Hematopoietic multipotent progenitor cell treated with erythropoietin and hydrocortisone succinate and interleukin-3 and kit ligand, for 17 days (in vitro differentiated cells): ENCODE data around the gene KDM4D.
"Not testable (repeated sequence)": the region's sequence is repeated elsewhere in the genome, so short reads cannot be mapped to it uniquely, and the experiment has no call there.

Source experiments
- DNase-seq: peaks from one replicate; pipeline ENCODE4 v3.0.0-alpha.2; 2015; ENCODE audit warnings: low spot score

The KDM4D gene

DNA sequence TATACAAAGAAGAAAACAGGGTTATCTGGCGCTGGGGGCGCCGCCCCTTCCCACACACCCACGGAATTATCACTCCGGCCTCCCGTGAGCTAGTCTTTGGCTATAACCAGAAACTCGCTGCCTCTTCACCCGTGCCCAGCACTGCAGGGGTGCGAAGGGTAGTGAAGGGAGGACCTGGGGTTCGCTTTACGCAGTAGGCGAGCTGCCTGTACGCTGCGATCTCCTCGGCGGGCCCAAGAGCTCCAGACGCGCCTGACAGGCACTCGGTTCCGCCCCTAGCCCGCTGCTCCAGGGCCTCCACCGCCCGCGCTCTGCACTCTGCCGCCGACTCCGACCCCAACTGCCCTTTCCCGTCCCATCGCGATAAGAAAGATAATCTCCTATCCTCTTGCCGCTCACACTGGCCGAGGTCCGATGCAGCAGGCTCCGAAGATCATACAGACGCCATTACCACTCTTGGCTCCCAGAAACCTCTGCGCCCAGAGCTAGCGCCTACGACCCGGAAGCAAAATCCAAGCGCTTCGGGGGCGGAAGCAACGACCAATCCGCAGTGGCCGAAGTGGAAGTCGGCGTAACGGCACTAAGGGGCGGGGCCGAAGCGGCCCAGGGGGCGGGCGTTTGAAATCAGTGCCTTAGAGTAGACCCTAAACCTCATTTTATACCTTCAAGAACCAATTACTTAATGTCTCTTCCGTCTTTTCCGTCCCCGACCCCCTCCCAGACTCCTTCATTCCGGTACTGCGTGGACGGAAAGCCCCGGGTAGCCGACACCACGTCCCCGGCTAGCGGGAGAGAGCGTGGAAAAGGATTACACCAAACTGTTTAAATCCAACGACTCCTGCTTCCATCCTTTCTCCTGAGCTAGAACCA, at the start of gene KDM4D, which contains the start of gene CWC15:
KDM4D (plus strand) TSS at position 611 of the 870 bp plus-strand sequence. CDS start 23,664 bp downstream, outside the sequence.
CWC15 (minus strand) TSS at position 458 of the 870 bp plus-strand sequence. CDS start 1,371 bp downstream, outside the sequence.
- DNase-seq = peak; percentile 95

DNA sequence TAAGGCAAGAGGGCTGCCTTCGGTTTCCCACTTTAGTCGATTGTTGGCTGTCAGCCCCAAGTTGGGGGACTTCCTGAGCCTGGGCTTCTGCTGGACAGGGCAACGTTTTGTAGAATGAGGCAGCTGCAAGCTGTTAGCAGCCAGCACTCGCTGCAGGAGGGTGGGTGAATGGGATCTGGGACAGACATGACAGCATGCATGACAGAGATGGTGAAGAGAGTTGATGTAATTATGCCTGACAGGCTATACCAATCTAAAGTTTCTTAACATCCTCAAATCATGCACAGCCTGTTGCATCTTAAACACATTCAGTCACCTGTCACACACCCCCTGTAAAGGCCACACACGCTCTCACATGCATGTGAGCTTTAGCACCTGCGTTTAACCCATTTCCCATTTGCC, 49.3 kb upstream of the KDM4D start:
- no peak for DNase-seq

GRCh38 chr11:94924612-94925011, 48.9 kb upstream of the KDM4D start:
- no peak for DNase-seq

- no peak for DNase-seq
Measured at GRCh38 chr11:94925422-94926270, 47.9 kb upstream of the KDM4D start.

GRCh38 chr11:94926271-94926625, 47.3 kb upstream of the KDM4D start:
- no peak for DNase-seq

DNA sequence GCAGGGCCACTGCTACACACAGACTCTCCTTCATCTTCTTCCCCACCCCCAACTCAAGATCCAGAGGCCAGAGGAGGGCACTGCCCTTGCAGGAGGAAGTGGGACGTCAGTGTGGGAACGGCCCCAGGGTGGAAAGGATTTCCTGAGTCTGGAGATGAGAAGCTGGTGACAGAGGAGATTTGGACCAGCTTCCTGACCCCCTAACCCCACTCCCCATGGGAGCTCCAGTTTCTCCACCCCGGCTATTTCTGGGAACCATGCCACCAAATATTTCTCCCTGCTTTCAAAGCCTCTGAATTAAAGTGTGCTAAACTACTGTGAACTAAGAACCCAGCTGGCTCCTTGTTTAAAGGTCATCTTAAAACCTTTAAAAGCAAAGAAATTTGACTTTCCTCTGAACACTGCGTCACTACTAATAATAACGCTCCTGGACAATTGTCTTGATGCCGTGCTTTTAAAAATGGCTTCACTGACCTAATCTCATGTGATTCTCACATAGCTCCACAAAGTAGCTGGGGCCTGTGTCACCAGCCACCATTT, 46.7 kb upstream of the KDM4D start:
- DNase-seq = no peak

DNA sequence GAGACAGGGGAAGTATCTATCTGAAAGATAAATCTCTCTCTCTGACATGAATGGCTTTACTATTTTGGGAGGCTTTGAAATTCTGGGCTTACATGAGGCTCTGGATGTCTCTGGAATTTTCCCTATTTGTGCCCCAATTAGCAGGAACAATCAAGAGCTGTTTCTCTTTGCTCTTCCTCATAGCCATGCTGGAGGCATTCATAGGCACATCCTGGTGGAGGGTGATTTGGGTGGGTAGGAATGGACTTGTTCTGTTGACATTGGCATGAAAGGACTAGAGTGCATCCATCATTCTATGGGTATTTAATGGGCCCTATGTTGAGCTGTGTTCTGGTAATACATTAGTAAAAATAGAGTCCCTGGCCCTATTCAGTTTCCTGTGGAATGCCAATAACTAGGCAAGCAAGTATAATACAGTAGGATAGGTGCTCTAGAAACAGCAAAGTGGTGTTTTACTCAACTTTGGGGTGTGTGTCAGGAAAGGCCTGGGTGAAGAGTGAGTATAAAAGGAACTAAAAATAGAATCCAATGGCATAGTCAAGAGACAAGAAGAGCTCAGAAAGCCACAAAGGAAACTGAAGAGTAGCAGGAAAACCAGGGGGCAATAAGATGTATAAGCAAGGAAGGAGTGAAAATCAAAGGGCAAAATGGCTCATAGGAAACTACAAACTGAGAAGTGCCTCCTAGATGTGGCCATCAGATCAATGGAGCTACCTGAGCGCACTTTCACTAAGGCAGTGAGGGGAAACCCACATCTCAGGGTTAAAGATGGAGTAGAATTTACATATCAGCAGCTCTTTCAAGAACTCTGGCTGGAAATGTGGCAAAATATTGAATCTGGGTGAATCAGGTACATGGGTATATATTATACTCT, 45.2 kb upstream of the KDM4D start:
- DNase-seq = no peak

GRCh38 chr11:94932072-94932471, 41.4 kb upstream of the KDM4D start:
- not testable (repeated sequence) for DNase-seq

- no peak for DNase-seq
Measured at GRCh38 chr11:94932503-94932902, 41.0 kb upstream of the KDM4D start.

- no peak for DNase-seq
Measured at GRCh38 chr11:94933223-94934130, 40.0 kb upstream of the KDM4D start.

- DNase-seq = no peak
Measured at GRCh38 chr11:94934362-94934761, 39.1 kb upstream of the KDM4D start.

DNA sequence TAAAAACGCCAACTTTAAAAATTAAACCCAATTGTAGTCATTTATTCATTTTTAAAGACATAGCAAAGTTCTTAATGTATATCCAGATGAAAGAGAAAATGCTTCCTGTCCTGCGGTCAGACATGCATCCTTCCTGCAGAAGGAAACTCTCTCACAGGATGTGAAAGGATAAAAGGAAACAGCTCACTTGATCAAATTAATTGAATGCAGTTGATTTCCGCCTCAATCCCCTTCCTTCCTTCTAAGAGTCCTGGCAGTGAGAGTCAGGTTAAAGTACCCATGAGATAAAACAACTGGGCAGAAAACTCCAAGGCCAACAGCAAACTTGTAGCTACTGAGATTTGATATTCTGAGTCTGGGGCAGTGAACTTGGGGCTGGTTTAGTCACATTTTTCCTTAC, 38.7 kb upstream of the KDM4D start:
- no peak for DNase-seq

DNA sequence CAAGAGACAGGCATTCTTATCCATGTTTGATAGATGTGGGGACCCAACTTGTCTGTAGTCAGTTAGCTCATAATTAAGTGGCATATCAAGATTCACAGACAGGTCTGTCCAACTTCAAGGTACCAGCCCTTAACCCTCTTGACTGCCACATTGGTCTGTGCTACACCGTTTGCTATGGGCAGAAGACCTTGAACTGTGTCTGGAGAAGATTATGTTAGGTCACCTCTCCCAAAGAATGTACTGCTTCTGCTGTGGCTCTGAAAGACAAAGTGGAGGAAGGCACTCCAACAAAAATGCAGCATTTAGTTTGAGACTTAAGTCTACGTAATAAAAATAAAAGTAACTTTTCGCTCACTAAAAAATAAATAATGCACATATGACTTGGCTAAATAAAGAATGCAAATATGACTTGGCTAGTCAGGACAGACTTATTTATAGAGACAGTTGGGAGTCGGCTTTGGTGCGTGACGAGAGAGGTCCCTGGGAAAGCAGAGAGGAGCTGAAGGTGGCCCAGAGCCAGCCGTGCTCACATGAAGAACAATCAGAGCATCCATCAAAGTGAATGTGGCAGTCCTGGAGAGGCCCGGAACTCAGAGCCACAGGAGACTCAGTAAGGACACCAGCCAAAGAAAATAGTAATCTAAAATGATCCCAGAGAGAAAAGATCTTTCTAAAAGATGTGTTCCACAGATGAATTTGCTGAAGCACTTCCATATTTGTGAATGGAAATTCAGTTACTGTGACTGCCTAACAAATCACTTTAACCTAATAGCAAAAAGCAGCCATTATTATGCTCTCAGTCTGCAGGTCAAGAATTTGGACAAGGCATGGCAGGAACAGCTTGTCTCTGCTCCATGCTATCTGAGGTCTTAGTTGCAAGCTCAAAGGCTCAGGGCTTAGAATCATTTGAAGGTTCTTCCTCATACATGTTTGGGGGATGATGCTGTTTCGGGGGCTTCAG, 35.1 kb upstream of the KDM4D start:
- no peak for DNase-seq

DNA sequence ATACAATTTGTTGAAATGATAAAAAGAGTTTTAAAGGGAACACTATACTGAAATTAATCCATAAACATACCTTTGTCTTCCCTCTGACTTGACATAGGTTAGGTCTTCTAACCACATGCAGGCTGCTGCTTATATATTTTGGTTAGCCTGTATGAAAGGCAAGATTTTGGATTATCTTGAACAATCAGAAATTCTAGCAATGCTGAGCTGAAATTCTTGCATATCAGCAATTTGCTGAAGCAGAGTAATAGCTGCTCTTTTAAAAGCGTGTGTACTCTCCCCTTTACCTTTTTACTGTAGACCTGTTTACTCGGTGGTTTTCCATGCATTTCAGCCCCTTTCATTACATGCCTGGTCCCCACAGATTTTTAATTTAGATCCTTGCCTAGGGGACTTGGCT, 34.2 kb upstream of the KDM4D start:
- no peak for DNase-seq

- DNase-seq = no peak
Measured at GRCh38 chr11:94941131-94941530, 32.4 kb upstream of the KDM4D start.

DNA sequence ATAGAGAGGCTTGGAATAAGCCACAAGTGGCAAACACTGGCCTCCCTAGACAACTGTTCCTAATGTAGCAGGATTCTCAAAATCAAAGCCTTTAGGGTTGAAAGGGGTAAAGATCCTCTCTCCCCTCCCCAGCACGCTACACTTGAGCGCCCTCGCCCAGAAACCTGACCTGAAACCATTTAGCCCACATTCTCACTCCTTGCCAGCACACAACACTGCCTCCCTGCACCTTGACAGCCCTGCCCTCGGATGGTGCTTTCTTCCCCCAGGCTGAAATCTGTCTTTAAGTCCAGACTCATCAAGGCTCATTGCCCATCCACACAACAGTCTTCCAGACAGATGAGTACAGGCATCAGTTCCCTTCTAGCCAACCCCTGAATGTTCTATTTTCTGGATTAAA, 26.7 kb upstream of the KDM4D start:
- DNase-seq = no peak

DNA sequence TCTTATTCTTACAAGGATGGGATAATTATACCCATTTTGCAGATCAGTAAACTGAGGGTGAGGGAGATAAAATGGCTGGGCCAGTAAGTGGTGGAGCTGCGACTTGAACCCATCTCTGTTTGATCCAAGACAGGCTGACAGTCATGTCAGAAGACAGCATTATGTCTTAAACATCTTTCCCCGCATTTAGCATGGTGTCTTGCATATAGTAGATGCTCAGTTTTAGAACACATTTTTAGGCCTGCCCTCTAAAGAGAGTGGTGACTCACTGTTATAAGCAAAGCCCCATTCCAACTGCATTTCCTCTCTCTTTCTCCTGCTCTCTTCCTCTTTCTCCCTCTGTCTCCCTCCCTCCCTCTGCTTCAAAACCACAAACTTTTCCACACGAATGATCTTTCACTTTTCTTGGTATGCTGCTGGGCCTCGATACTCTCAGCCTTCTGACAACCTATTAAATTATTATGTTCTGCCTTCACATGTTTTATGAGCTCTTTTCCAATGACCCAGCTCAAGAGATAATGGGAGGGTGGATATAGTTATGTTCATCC, 25.4 kb upstream of the KDM4D start:
- no peak for DNase-seq

DNA sequence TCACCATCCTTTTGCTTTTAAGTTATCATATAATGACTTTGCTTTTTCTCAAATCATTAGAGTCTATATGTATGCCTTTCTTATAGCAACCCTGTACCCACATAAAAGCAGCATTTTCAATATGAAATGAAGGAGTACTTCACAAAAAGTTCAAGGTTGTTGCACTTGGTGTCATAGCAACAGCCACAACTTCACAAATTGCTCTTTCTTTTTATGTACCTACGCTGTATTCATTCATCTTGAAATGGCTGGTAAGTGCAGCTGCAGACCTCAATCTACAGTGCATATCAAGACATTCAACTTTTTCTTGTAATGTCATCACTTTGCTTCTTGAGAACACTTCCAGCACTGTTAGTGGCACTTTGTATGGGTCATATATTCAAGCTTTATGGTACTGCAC, 18.8 kb upstream of the KDM4D start:
- no peak for DNase-seq

DNA sequence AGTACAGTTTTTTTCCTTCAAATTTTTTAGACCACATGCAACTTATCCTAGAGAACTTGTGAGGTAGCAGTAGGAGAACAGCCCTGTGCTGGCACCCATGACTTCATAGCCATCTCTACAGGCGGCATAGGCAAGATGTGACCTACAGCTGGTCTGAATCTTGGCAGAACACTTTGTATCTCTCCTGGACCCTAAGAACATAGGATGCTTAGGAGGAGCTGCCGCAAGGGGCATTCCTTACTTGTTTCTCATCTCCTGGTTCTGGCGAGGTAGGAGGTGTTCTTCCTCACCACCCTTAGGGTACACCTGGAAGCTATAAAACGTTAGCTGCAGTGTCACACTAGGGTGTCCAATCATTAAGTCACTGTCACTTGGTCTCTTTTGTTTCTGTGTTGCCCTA, 16.5 kb upstream of the KDM4D start:
- DNase-seq = no peak
